A549 (cell line): ENCODE data around the gene BCO2. TPM values are rescaled to one million over a fixed set of nuclear protein-coding genes. Genes with fewer than 3 reads are reported as not detected.

Experiments used
- ATAC-seq, 2 experiments: fragments of 200-7000 bp in 1 of 2; fragments of >200 bp in 1 of 2; cut with Nextera tagmentation in 1 of 2; cut with Tn5 transposase in 1 of 2; 3 replicates each; pipeline versions ENCODE4 v1.8.0 to v1.9.1; 2018 to 2020; ENCODE audit warnings: mild to moderate bottlenecking in 1 of 2, moderate library complexity in 1 of 2
- CTCF ChIA-PET: fragments of 300-600 bp; sonication (Branson Sonifier 250); formaldehyde crosslinking; extraction: SDS; loops from one replicate; lab custom pipeline; 2021; ENCODE audit warnings: antibody characterized with exemption, inconsistent platforms; lab: Yijun Ruan, JAX
- POLR2A ChIA-PET: fragments of 350-600 bp; formaldehyde crosslinking; extraction: SDS; loops from one replicate; lab custom pipeline; 2021; ENCODE audit warnings: antibody characterized with exemption, inconsistent platforms; lab: Yijun Ruan, JAX
- DNase-seq, 2 experiments: peaks; one replicate each; pipeline versions ENCODE4 v3.0.0 to v3.0.0-alpha.2; 2011 to 2016; ENCODE audit warnings: low read depth in 1 of 2, low spot score in 1 of 2
- FAIRE-seq: peaks from 2 replicates; lab custom pipeline; 2011; peaks lifted over from hg19 to GRCh38; lab: Jason Lieb, UNC
- H3K27ac ChIP-seq, 2 experiments: fragments of >200 bp; sonication (Bioruptor Twin); formaldehyde crosslinking; 3 replicates each; pipeline ENCODE4 v1.5.1; 2016 to 2017
- H3K4me1 ChIP-seq: fragments of >200 bp; sonication (Bioruptor Twin); formaldehyde crosslinking; 3 replicates; pipeline ENCODE4 v1.6.1; 2016
- H3K4me2 ChIP-seq: fragments of >200 bp; sonication (Bioruptor Twin); formaldehyde crosslinking; 3 replicates; pipeline ENCODE4 v1.6.1; 2016
- H3K4me3 ChIP-seq: fragments of >200 bp; sonication (Bioruptor Twin); formaldehyde crosslinking; 3 replicates; pipeline ENCODE4 v1.5.1; 2016
- H3K9me3 ChIP-seq: fragments of >200 bp; sonication (Bioruptor Twin); formaldehyde crosslinking; 3 replicates; pipeline ENCODE4 v1.6.1; 2016
- ATOH8 ChIP-seq: fragments of 250-450 bp; sonication (Bioruptor Pico); IDR thresholded peaks from 2 replicates; pipeline ENCODE4 v1.5.0; 2020; ENCODE audit warnings: low read depth, mild to moderate bottlenecking, moderate library complexity
- BHLHE40 ChIP-seq: IDR thresholded peaks from 2 replicates; pipeline ENCODE4 v1.6.1; 2012; ENCODE audit warnings: low read depth, low read length, inconsistent platforms
- CBX8 ChIP-seq: fragments of 200-600 bp; sonication (generic); IDR thresholded peaks from 2 replicates; pipeline ENCODE4 v1.6.1; 2016
- EHF ChIP-seq: fragments of 250-450 bp; sonication (Bioruptor Pico); IDR thresholded peaks from 2 replicates; pipeline ENCODE4 v1.5.0; 2020; ENCODE audit warnings: mild to moderate bottlenecking
- EHMT2 ChIP-seq: fragments of 200-600 bp; sonication (generic); IDR thresholded peaks from 2 replicates; pipeline ENCODE4 v1.6.1; 2016; ENCODE audit warnings: antibody characterized with exemption, low read depth, mild to moderate bottlenecking, moderate library complexity
- EP300 ChIP-seq, 2 experiments: fragments of >200 bp; sonication (Bioruptor Twin); formaldehyde crosslinking; IDR thresholded peaks; 2 replicates in 1 of 2; 3 replicates in 1 of 2; pipeline ENCODE4 v1.6.1; 2016 to 2017
- FOSB ChIP-seq: fragments of 250-450 bp; sonication (Bioruptor Pico); IDR thresholded peaks from 2 replicates; pipeline ENCODE4 v1.5.0; 2020; ENCODE audit warnings: mild to moderate bottlenecking, moderate library complexity
- FOSL2 ChIP-seq, 2 experiments: fragments of 450-650 bp in 1 of 2; fragments of >200 bp in 1 of 2; sonication (Bioruptor Twin) in 1 of 2; formaldehyde crosslinking; IDR thresholded peaks; 2 replicates each; pipeline versions ENCODE4 v1.5.0 to v1.6.1; 2016 to 2020; ENCODE audit warnings: mild to moderate bottlenecking in 1 of 2, moderate library complexity in 1 of 2
- FOXS1 ChIP-seq: fragments of 250-450 bp; sonication (Bioruptor Pico); IDR thresholded peaks from 2 replicates; pipeline ENCODE4 v1.5.0; 2020; ENCODE audit warnings: mild to moderate bottlenecking, moderate library complexity
- HDAC2 ChIP-seq: fragments of 200-600 bp; sonication (generic); IDR thresholded peaks from 2 replicates; pipeline ENCODE4 v1.6.1; 2016
- HES2 ChIP-seq: fragments of >200 bp; sonication (Bioruptor Twin); formaldehyde crosslinking; IDR thresholded peaks from 2 replicates; pipeline ENCODE4 v1.6.1; 2016
- HEYL ChIP-seq: fragments of 250-450 bp; sonication (Bioruptor Pico); IDR thresholded peaks from 2 replicates; pipeline ENCODE4 v1.8.0; 2021; ENCODE audit warnings: mild to moderate bottlenecking, moderate library complexity
- HOXA7 ChIP-seq: fragments of 250-450 bp; sonication (Bioruptor Pico); IDR thresholded peaks from 2 replicates; pipeline ENCODE4 v1.5.0; 2020; ENCODE audit warnings: mild to moderate bottlenecking, moderate library complexity
- JUN ChIP-seq, 2 experiments: fragments of >200 bp; sonication (Bioruptor Twin); formaldehyde crosslinking; IDR thresholded peaks; 2 replicates in 1 of 2; 3 replicates in 1 of 2; pipeline ENCODE4 v1.6.1; 2016 to 2017
- JUNB ChIP-seq: fragments of >200 bp; sonication (Bioruptor Twin); formaldehyde crosslinking; IDR thresholded peaks from 2 replicates; pipeline ENCODE4 v1.6.1; 2016
- KDM1A ChIP-seq: fragments of 200-600 bp; sonication (generic); IDR thresholded peaks from 2 replicates; pipeline ENCODE4 v1.6.1; 2016; ENCODE audit warnings: low read depth, mild to moderate bottlenecking
- KDM5A ChIP-seq: fragments of 200-600 bp; sonication (generic); IDR thresholded peaks from 2 replicates; pipeline ENCODE4 v1.6.1; 2016; ENCODE audit warnings: antibody characterized with exemption, mild to moderate bottlenecking
- MAFK ChIP-seq: fragments of 450-650 bp; IDR thresholded peaks from 2 replicates; pipeline ENCODE4 v1.6.1; 2014; ENCODE audit not compliant: partially characterized antibody
- NFE2L2 ChIP-seq: fragments of 150-350 bp; conservative IDR thresholded peaks from 2 replicates; pipeline ENCODE4 v1.6.1; 2014; ENCODE audit warnings: low read length
- NPAS2 ChIP-seq: fragments of 250-450 bp; sonication (Bioruptor Pico); IDR thresholded peaks from 2 replicates; pipeline ENCODE4 v1.8.0; 2022; ENCODE audit warnings: mild to moderate bottlenecking, moderate library complexity, borderline replicate concordance
- PHF8 ChIP-seq: fragments of 200-600 bp; sonication (generic); IDR thresholded peaks from 2 replicates; pipeline ENCODE4 v1.6.1; 2016; ENCODE audit warnings: low read depth, mild to moderate bottlenecking, antibody characterized with exemption, moderate library complexity, borderline replicate concordance
- POLR2A ChIP-seq: IDR thresholded peaks from 2 replicates; pipeline ENCODE4 v1.6.1; 2012; ENCODE audit warnings: mild to moderate bottlenecking, low read length
- RARB ChIP-seq: fragments of 250-450 bp; sonication (Bioruptor Pico); IDR thresholded peaks from 2 replicates; pipeline ENCODE4 v1.8.0; 2021; ENCODE audit warnings: mild to moderate bottlenecking, moderate library complexity
- RFX5 ChIP-seq: fragments of 450-650 bp; IDR thresholded peaks from 2 replicates; pipeline ENCODE4 v1.7.1; 2014; ENCODE audit warnings: antibody characterized with exemption, mild to moderate bottlenecking, moderate library complexity
- SMC3 ChIP-seq: fragments of >200 bp; sonication (Bioruptor Twin); formaldehyde crosslinking; IDR thresholded peaks from 3 replicates; pipeline ENCODE4 v1.6.1; 2018; ENCODE audit warnings: inconsistent platforms
- SREBF2 ChIP-seq: fragments of 450-650 bp; IDR thresholded peaks from 2 replicates; pipeline ENCODE4 v1.6.1; 2014; ENCODE audit warnings: mild to moderate bottlenecking, moderate library complexity
- TP53 ChIP-seq: fragments of 250-450 bp; sonication (Bioruptor Pico); IDR thresholded peaks from 2 replicates; pipeline ENCODE4 v1.5.0; 2021; ENCODE audit warnings: mild to moderate bottlenecking, moderate library complexity
- ZNF302 ChIP-seq: fragments of 250-450 bp; sonication (Bioruptor Pico); IDR thresholded peaks from 2 replicates; pipeline ENCODE4 v1.9.0; 2021; ENCODE audit warnings: inconsistent platforms, mild to moderate bottlenecking, moderate library complexity
- WGBS: methylation state at CpG from one replicate; pipeline ENCODE4 v1.1.6; 2017; ENCODE audit errors: missing lambda C conversion rate; 5-methylcytosine and 5-hydroxymethylcytosine counted together
- polyA plus RNA-seq, 4 experiments: library from polyadenylated mRNA; depleted of rRNA in 3 of 4; stranded (reverse); fragments of >200 nt; fragmentation: RNase III in 1 of 4; extraction: RNeasy Plus Mini Kit Qiagen cat#74134 plus additional on column Dnase treatment in 1 of 4; gene quantifications; 2 replicates in 3 of 4; 3 replicates in 1 of 4; pipeline ENCODE4 v1.2.3, GENCODE V29; 2011 to 2017
- TF ChIP-seq, protein P1 (sequence below): IDR thresholded peaks from 2 replicates; pipeline ENCODE4 v1.6.1; 2012
- TF ChIP-seq, protein P2 (sequence below): fragments of >200 bp; sonication (Bioruptor Twin); formaldehyde crosslinking; IDR thresholded peaks from 3 replicates; pipeline ENCODE4 v1.6.1; 2016
- TF ChIP-seq, protein P3 (sequence below): IDR thresholded peaks from 2 replicates; pipeline ENCODE4 v1.6.1; 2012
- TF ChIP-seq, protein P4 (sequence below): fragments of >200 bp; sonication (Bioruptor Twin); formaldehyde crosslinking; IDR thresholded peaks from 3 replicates; pipeline ENCODE4 v1.5.1; 2016

Gene BCO2
- polyA plus RNA-seq, 2 of the 4 experiments (the other 2 are of a cell fraction): 1.3 to 1.9 TPM

DNA sequence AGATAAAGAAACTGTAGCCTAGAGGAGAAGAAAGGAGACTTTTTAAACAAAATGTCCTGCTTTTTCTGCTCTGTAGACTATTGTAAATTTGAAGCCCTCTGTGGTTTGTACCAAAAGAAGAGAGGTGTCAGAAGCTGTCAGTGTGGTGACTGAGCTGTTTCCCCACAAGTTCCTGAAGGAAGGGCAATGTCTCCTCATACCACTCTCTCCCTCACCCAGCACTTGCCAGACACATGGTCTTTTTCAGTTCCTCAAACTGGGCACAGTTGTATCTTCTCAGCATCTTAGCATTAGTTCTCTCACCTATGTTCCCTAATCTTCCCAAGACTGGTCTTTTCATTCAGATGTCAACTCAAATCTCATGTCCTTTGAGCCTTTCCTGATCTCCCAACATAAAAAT lies 4.3 kb downstream of the BCO2 start (continued):
- no peak for TF ChIP-seq HDAC2

DNA sequence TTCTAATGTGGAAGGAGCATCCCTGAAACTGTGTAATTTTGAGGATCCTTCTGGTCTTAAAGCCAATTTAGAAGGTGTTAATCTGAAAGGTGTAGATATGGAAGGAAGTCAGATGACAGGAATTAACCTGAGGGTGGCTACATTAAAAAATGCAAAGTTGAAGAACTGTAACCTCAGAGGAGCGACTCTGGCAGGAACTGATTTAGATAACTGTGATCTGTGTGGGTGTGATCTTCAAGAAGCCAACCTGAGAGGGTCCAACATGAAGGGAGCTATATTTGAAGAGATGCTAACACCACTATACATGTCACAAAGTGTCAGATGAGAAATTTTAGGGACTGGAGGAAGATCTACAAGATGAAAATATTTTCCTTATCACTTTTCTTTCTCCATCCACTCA lies 7.6 kb downstream of the BCO2 start:
- 38% methylated on average over 1 of the region's 1 CpG for WGBS
- FAIRE-seq (no peak), ATAC-seq (no peak), DNase-seq (no peak)
- Histone ChIP-seq H3K27ac (no peak overlapping the region), H3K4me3 (no peak overlapping the region), H3K9me3 (no peaks in the 10 kb centered on the region), H3K4me2 (no peak overlapping the region), H3K4me1 (no peaks in the 10 kb centered on the region)
- POLR2A ChIA-PET: no interaction called here
- no peak for TF ChIP-seq ATOH8 (CRISPR knock-in tag)
- TF ChIP-seq HES2: no peak
- TF ChIP-seq, protein P1, sequence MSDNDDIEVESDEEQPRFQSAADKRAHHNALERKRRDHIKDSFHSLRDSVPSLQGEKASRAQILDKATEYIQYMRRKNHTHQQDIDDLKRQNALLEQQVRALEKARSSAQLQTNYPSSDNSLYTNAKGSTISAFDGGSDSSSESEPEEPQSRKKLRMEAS: no peak
- no peak for TF ChIP-seq HDAC2
- no peak for TF ChIP-seq TP53 (CRISPR knock-in tag)
- TF ChIP-seq POLR2A: no peak
- no peak for TF ChIP-seq EHMT2
- TF ChIP-seq MAFK: no peak
- no peak for TF ChIP-seq KDM1A
- no peak for TF ChIP-seq CBX8
- no peak for TF ChIP-seq RARB
- TF ChIP-seq SREBF2: no peak
- TF ChIP-seq, protein P2, sequence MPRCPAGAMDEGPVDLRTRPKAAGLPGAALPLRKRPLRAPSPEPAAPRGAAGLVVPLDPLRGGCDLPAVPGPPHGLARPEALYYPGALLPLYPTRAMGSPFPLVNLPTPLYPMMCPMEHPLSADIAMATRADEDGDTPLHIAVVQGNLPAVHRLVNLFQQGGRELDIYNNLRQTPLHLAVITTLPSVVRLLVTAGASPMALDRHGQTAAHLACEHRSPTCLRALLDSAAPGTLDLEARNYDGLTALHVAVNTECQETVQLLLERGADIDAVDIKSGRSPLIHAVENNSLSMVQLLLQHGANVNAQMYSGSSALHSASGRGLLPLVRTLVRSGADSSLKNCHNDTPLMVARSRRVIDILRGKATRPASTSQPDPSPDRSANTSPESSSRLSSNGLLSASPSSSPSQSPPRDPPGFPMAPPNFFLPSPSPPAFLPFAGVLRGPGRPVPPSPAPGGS: no peak
- no peak for TF ChIP-seq SMC3
- CTCF ChIA-PET: no interaction called here

- ChIA-PET CTCF (interaction anchor here (2.3 kb wide), 1 partner anchor 72 kb away, joined by 5 read pairs; no protein-coding TSS in a partner anchor), POLR2A (no interaction called here)
- TF ChIP-seq, protein P3, sequence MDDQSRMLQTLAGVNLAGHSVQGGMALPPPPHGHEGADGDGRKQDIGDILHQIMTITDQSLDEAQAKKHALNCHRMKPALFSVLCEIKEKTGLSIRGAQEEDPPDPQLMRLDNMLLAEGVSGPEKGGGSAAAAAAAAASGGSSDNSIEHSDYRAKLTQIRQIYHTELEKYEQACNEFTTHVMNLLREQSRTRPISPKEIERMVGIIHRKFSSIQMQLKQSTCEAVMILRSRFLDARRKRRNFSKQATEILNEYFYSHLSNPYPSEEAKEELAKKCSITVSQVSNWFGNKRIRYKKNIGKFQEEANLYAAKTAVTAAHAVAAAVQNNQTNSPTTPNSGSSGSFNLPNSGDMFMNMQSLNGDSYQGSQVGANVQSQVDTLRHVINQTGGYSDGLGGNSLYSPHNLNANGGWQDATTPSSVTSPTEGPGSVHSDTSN: no peak
- no peak for TF ChIP-seq HDAC2
- no peak for TF ChIP-seq EHF (CRISPR knock-in tag)
- TF ChIP-seq NFE2L2: no peak
- no peak for TF ChIP-seq BHLHE40
- no peak for TF ChIP-seq RARB
- TF ChIP-seq KDM5A: no peak
- no peak for TF ChIP-seq FOSL2 (IDR thresholded peaks at IDR 0.05)
- no peak for TF ChIP-seq FOSL2 (CRISPR knock-in tag; IDR thresholded peaks at IDR 0.05)
- no peak for TF ChIP-seq PHF8
- TF ChIP-seq HEYL (CRISPR knock-in tag): no peak
- Histone ChIP-seq H3K9me3 (no peaks in the 10 kb centered on the region), H3K4me1 (no peaks in the 10 kb centered on the region), H3K4me3 (no peak overlapping the region), H3K27ac (no peak overlapping the region), H3K4me2 (no peak overlapping the region)
- ATAC-seq: no peak
- FAIRE-seq: no peak
- no peak for DNase-seq
Observed at GRCh38 chr11:112185883-112186282, 10.6 kb downstream of the BCO2 start.

DNA sequence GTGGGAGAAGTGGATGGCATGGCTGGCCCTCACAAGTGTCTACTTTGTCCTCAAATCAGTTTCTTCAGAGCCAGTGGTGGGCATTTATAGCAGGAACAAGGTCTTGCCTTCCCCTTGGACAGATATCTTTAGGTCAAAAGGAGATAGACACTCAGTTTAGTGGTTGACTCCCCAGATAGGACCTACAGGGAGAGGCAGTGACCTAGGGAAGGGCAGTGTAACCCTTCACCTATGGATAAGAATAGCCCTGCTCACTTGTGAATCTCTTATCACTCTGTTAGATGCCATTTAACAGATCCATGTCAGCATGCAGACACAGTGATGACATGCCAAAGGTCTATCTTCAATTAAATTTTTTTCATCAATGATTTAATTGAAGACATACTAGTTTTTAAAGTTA lies 11.0 kb downstream of the BCO2 start:
- Histone ChIP-seq H3K4me1 (no peaks in the 10 kb centered on the region), H3K9me3 (no peaks in the 10 kb centered on the region), H3K4me2 (no peak overlapping the region), H3K4me3 (no peak overlapping the region), H3K27ac (no peak overlapping the region)
- FAIRE-seq: no peak
- no peak for ATAC-seq
- CTCF ChIA-PET: no interaction called here
- POLR2A ChIA-PET: no interaction called here
- DNase-seq: no peak
- no peak for TF ChIP-seq HOXA7 (CRISPR knock-in tag)
- no peak for TF ChIP-seq EP300 (IDR thresholded peaks at IDR 0.05)
- TF ChIP-seq JUN (IDR thresholded peaks at IDR 0.05): no peak
- no peak for TF ChIP-seq FOXS1
- TF ChIP-seq EHMT2: no peak
- no peak for TF ChIP-seq NPAS2
- no peak for TF ChIP-seq ZNF302 (CRISPR knock-in tag)
- no peak for TF ChIP-seq KDM5A
- TF ChIP-seq JUNB: no peak
- TF ChIP-seq HES2: no peak
- no peak for TF ChIP-seq RFX5
- TF ChIP-seq FOSB (CRISPR knock-in tag): no peak
- TF ChIP-seq, protein P4, sequence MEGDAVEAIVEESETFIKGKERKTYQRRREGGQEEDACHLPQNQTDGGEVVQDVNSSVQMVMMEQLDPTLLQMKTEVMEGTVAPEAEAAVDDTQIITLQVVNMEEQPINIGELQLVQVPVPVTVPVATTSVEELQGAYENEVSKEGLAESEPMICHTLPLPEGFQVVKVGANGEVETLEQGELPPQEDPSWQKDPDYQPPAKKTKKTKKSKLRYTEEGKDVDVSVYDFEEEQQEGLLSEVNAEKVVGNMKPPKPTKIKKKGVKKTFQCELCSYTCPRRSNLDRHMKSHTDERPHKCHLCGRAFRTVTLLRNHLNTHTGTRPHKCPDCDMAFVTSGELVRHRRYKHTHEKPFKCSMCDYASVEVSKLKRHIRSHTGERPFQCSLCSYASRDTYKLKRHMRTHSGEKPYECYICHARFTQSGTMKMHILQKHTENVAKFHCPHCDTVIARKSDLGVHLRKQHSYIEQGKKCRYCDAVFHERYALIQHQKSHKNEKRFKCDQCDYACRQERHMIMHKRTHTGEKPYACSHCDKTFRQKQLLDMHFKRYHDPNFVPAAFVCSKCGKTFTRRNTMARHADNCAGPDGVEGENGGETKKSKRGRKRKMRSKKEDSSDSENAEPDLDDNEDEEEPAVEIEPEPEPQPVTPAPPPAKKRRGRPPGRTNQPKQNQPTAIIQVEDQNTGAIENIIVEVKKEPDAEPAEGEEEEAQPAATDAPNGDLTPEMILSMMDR: no peak
